Adrenal gland (tissue), 12 donors: ENCODE data around the gene IMPA2. TPM values are rescaled to one million over a fixed set of nuclear protein-coding genes. Genes with fewer than 3 reads are reported as not detected.

Experiments
- DNase-seq, 7 donors: peaks; one replicate each; pipeline ENCODE4 v3.0.0-alpha.2; 2019 to 2020
- H3K27ac ChIP-seq, 5 donors: fragments of 200-600 bp; sonication (generic) in 4 of 5; 1 replicate in 3 of 5; 2 replicates in 2 of 5; pipeline versions ENCODE4 v1.5.1 to v1.8.0; 2016 to 2020; ENCODE audit warnings: mild to moderate bottlenecking in 1 of 5
- H3K27me3 ChIP-seq: fragments of 200-600 bp; 2 replicates; pipeline ENCODE4 v1.8.0; 2021
- H3K36me3 ChIP-seq, 2 donors: fragments of 200-600 bp; replicated peaks in 1 of 2; 1 replicate in 1 of 2; 2 replicates in 1 of 2; pipeline versions ENCODE4 v1.5.1 to v1.8.0; 2018 to 2022
- H3K4me1 ChIP-seq, 2 donors: fragments of 200-600 bp; replicated peaks in 1 of 2; 1 replicate in 1 of 2; 2 replicates in 1 of 2; pipeline versions ENCODE4 v1.5.1 to v1.8.0; 2018 to 2021
- H3K4me3 ChIP-seq, 4 donors: fragments of 200-600 bp; sonication (generic) in 3 of 4; one replicate each; pipeline ENCODE4 v1.5.1; 2016 to 2018
- H3K9me3 ChIP-seq, 3 donors: fragments of 200-600 bp; sonication (generic) in 1 of 3; replicated peaks in 1 of 3; 1 replicate in 2 of 3; 2 replicates in 1 of 3; pipeline versions ENCODE4 v1.5.1 to v1.8.0; 2016 to 2021
- POLR2A ChIP-seq, 2 donors: fragments of 450-650 bp; IDR thresholded peaks; one replicate each; pipeline ENCODE4 v1.6.1; 2017; ENCODE audit warnings: antibody characterized with exemption in 2 of 2, mild to moderate bottlenecking in 2 of 2, moderate library complexity in 1 of 2
- WGBS, 4 donors: extraction: QIAGEN DNeasy Blood & Tissue Kit in 2 of 4; methylation state at CpG; one replicate each; pipeline versions ENCODE4 v1.1.5 to v1.1.7; 2013 to 2017; 5-methylcytosine and 5-hydroxymethylcytosine counted together
- intact Hi-C, 2 donors: fragments of 100-400 bp; cut with DNase I; formaldehyde crosslinking; loops; one replicate each; pipeline versions ENCODE4 v1.14.1 to v1.15.0; 2022 to 2023
- polyA plus RNA-seq, 3 donors: library from polyadenylated mRNA; stranded (reverse); fragments of 200-250 nt in 2 of 3; fragments of 350-450 nt in 1 of 3; fragmentation: Illumina TruSeq in 1 of 3; extraction: RNeasy Lipid Tissue Mini Kit (QIAGEN cat#74804) in 1 of 3; gene quantifications; one replicate each; pipeline ENCODE4 v1.2.3, GENCODE V29; 2013 to 2014
- total RNA-seq, 9 donors: library from RNA; depleted of rRNA in 4 of 9; stranded (reverse); fragments of >200 nt in 4 of 9; fragments of 120-200 nt in 1 of 9; fragmentation: NEBNext Ultra II Directional in 1 of 9; extraction: Animal tissue kit (Norgen Biotek cat#: 25700) in 1 of 9; gene quantifications; one replicate each; pipeline versions ENCODE4 v1.1.0 to v1.2.4, GENCODE V29; 2013 to 2023
- TF ChIP-seq, protein P1 (sequence below), 6 experiments: fragments of 450-650 bp in 4 of 6; fragments of 200-600 bp in 2 of 6; sonication (generic) in 1 of 6; IDR thresholded peaks; 1 replicate in 5 of 6; 2 replicates in 1 of 6; pipeline versions ENCODE4 v1.5.1 to v1.8.0; 2016 to 2021; ENCODE audit warnings: antibody characterized with exemption in 6 of 6, mild to moderate bottlenecking in 2 of 6, moderate library complexity in 1 of 6
- donor health status: healthy with polysubstance abuse.
- donor health status: Bipolar disorder and iron deficiency.
- donor health status: DM: yes; HTN: yes; CAD: no.
- donor health status: DM: no; HTN: no; CAD: no.
- donor health status: DM: no; HTN: no; CAD: no.
- donor health status: DM: yes; HTN: yes; CAD: no.

The IMPA2 gene
- total and polyA plus RNA-seq, 12 donors, result 7.9 to 41.3 (median 20.4) TPM

DNA sequence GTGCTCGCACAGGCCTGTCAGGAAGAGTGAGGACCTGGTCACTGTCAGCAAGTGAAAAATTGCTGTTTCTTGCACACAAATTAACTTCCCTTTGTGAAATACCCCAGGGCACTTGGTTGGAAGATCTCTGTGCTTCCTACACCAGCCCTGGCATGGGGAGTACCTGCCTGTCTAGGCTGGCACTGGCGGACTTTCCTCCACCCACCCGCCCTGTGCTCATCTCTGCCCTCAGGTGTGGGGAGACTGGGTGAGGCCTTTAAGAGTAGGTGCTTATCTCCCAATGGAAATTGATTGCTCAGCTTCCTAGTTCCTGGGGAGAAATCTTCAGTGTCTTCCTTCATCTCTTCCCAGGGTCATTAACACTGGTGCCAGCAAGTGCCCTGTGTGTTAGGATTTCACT is 42.1 kb downstream of the IMPA2 start:
- intact Hi-C loops, result no loop called here
- no peak for DNase-seq
- no peaks in the 10 kb centered on the region for H3K36me3 ChIP-seq

GRCh38 chr18:12026562-12026961 is 45.3 kb downstream of the IMPA2 start:
- peak overlapping the region in 4 of 5 donors; percentile 24 to 81 (median 72) for H3K27ac ChIP-seq
- WGBS, 4 donors, result 74 to 95% (median 92%) methylated on average over 4 to 5 of the region's 5 CpGs
- H3K36me3 ChIP-seq, result no peaks in the 10 kb centered on the region

More for the DNA sequence above, 42.1 kb downstream of the IMPA2 start:
- TF ChIP-seq, protein P1, sequence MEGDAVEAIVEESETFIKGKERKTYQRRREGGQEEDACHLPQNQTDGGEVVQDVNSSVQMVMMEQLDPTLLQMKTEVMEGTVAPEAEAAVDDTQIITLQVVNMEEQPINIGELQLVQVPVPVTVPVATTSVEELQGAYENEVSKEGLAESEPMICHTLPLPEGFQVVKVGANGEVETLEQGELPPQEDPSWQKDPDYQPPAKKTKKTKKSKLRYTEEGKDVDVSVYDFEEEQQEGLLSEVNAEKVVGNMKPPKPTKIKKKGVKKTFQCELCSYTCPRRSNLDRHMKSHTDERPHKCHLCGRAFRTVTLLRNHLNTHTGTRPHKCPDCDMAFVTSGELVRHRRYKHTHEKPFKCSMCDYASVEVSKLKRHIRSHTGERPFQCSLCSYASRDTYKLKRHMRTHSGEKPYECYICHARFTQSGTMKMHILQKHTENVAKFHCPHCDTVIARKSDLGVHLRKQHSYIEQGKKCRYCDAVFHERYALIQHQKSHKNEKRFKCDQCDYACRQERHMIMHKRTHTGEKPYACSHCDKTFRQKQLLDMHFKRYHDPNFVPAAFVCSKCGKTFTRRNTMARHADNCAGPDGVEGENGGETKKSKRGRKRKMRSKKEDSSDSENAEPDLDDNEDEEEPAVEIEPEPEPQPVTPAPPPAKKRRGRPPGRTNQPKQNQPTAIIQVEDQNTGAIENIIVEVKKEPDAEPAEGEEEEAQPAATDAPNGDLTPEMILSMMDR (IDR thresholded peaks at IDR 0.05), result no peak
- TF ChIP-seq POLR2A (IDR thresholded peaks at IDR 0.05), result no peak
- Histone ChIP-seq H3K9me3 (no peaks in the 10 kb centered on the region), H3K4me1 (peaks cover 6 to 15% of the 10 kb centered on the region in 2 donors), H3K27me3 (no peaks in the 10 kb centered on the region), H3K4me3 (no peak overlapping the region), H3K27ac (no peak overlapping the region)
- WGBS, 4 donors, result 88 to 100% (median 93%) methylated on average over 1 to 3 of the region's 3 CpGs

GRCh38 chr18:12027046-12027445 is 45.7 kb downstream of the IMPA2 start:
- H3K9me3 ChIP-seq, result no peaks in the 10 kb centered on the region
- no peak overlapping the region for H3K4me3 ChIP-seq
- WGBS, 4 donors, result 41 to 54% (median 42%) methylated on average over 9 of the region's 9 CpGs
- peak overlapping the region; percentile 24 to 81 (median 69) for H3K27ac ChIP-seq
- no peaks in the 10 kb centered on the region for H3K36me3 ChIP-seq
- peak; percentile 74 to 92 (median 88) for DNase-seq
- H3K27me3 ChIP-seq, result no peaks in the 10 kb centered on the region
- intact Hi-C loops, result no loop called here
- peaks cover 11 to 15% of the 10 kb centered on the region in 2 donors for H3K4me1 ChIP-seq
- TF ChIP-seq POLR2A (IDR thresholded peaks at IDR 0.05), result peak in 1 of 2 donors; percentile 9
- TF ChIP-seq, protein P1 (IDR thresholded peaks at IDR 0.05), result no peak

More at GRCh38 chr18:12026562-12026961, 45.3 kb downstream of the IMPA2 start:
- Histone ChIP-seq H3K27me3 (no peaks in the 10 kb centered on the region), H3K9me3 (no peaks in the 10 kb centered on the region), H3K4me1 (peaks cover 8 to 15% of the 10 kb centered on the region in 2 donors), H3K4me3 (no peak overlapping the region)
- no peak for DNase-seq
- intact Hi-C loops, result no loop called here
- TF ChIP-seq, protein P1 (IDR thresholded peaks at IDR 0.05), result no peak
- no peak for TF ChIP-seq POLR2A (IDR thresholded peaks at IDR 0.05)

DNA sequence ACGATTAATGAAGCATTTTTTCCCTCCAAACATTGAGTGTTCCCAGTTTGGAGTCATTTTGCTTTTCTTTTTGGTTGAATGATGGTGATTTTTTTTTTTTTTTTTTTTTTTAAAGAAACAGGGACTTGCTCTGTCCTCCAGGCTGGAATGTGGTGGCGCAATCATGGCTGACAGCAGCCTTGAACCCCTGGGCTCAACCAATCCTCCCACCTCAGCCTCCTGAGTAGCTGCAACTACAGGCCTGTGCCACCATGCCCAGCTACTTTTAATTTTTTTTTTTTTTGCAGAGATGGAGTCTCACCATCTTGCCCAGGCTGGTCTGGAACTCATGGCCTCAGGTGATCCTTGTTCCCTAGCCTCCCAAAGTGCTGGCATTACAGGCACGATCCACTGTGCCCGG is 46.2 kb downstream of the IMPA2 start:
- intact Hi-C loops, result no loop called here
- H3K4me1 ChIP-seq, result peaks cover 12 to 15% of the 10 kb centered on the region in 2 donors
- no peak overlapping the region for H3K4me3 ChIP-seq
- no peaks in the 10 kb centered on the region for H3K36me3 ChIP-seq
- no peaks in the 10 kb centered on the region for H3K27me3 ChIP-seq
- H3K27ac ChIP-seq, result peak overlapping the region in 4 of 5 donors; percentile 43 to 81 (median 72)
- DNase-seq, result peak in 6 of 7 donors; percentile 59 to 76 (median 68)
- 60 to 71% (median 63%) methylated on average over 4 of the region's 4 CpGs for WGBS, 4 donors
- no peak for TF ChIP-seq POLR2A (IDR thresholded peaks at IDR 0.05)
- TF ChIP-seq, protein P1 (IDR thresholded peaks at IDR 0.05), result no peak
- H3K9me3 ChIP-seq, result no peaks in the 10 kb centered on the region
